ENCODE data around the gene GINS3. TPM values are rescaled to one million over a fixed set of nuclear protein-coding genes. Genes with fewer than 3 reads are reported as not detected.
A peak's percentile ranks its signal among the peaks of the same experiment; 100 is the strongest.

The GINS3 gene
- total RNA-seq, 1 experiment from 2014 or later, result 7.3 TPM

- TF ChIP-seq FOXP1 (CRISPR knock-in tag; IDR thresholded peaks at IDR 0.05; ENCODE audit: borderline replicate concordance) (peak; percentile 88; the same call in 1 of the 2 replicates), TEAD1 (CRISPR knock-in tag; IDR thresholded peaks at IDR 0.05) (0 out of 2 replicates have a peak, but pooled peaks have one; percentile 77), ZNF281 (CRISPR knock-in tag; IDR thresholded peaks at IDR 0.05) (peak; percentile 46), ZBTB43 (CRISPR knock-in tag; IDR thresholded peaks at IDR 0.05) (no peak), IRF1 (CRISPR knock-in tag; IDR thresholded peaks at IDR 0.05) (no peak; the same call in 1 of the 2 replicates), ZNF671 (CRISPR knock-in tag; IDR thresholded peaks at IDR 0.05) (no peak), HMGA2 (CRISPR knock-in tag; IDR thresholded peaks at IDR 0.05) (no peak), TCF7 (CRISPR knock-in tag; IDR thresholded peaks at IDR 0.05; ENCODE audit: low read depth) (no peak), ZNF232 (CRISPR knock-in tag; IDR thresholded peaks at IDR 0.05) (peak; percentile 93), ATF1 (CRISPR knock-in tag; IDR thresholded peaks at IDR 0.05) (no peak), TEAD4 (CRISPR knock-in tag; IDR thresholded peaks at IDR 0.05) (no peak), E2F4 (CRISPR knock-in tag; IDR thresholded peaks at IDR 0.05; ENCODE audit: borderline replicate concordance, low read depth) (peak; percentile 96), TP53 (CRISPR knock-in tag; IDR thresholded peaks at IDR 0.05) (peak; percentile 79; the same call in 1 of the 2 replicates), CDX4 (CRISPR knock-in tag; IDR thresholded peaks at IDR 0.05; ENCODE audit: borderline replicate concordance) (no peak), ZNF263 (CRISPR knock-in tag; IDR thresholded peaks at IDR 0.05; ENCODE audit: low read depth) (no peak), ZSCAN18 (CRISPR knock-in tag; IDR thresholded peaks at IDR 0.05) (no peak), ZNF416 (CRISPR knock-in tag; IDR thresholded peaks at IDR 0.05) (no peak), SMAD3 (CRISPR knock-in tag; IDR thresholded peaks at IDR 0.05; ENCODE audit: borderline replicate concordance) (peak; percentile 77; the same call in 1 of the 2 replicates), JAZF1 (CRISPR knock-in tag; IDR thresholded peaks at IDR 0.05) (no peak), ATF6 (CRISPR knock-in tag; IDR thresholded peaks at IDR 0.05) (no peak; the same call in 1 of the 2 replicates), IRF2 (CRISPR knock-in tag; IDR thresholded peaks at IDR 0.05; ENCODE audit: borderline replicate concordance, low read depth) (no peak), ZNF423 (CRISPR knock-in tag; IDR thresholded peaks at IDR 0.05) (peak; percentile 12; the same call in 1 of the 2 replicates), GABPB1 (CRISPR knock-in tag; IDR thresholded peaks at IDR 0.05) (peak; percentile 66), FOXJ3 (CRISPR knock-in tag; IDR thresholded peaks at IDR 0.05; ENCODE audit: borderline replicate concordance) (no peak), MAX (CRISPR knock-in tag; IDR thresholded peaks at IDR 0.05) (peak; percentile 97), ZNF219 (CRISPR knock-in tag; IDR thresholded peaks at IDR 0.05; ENCODE audit: borderline replicate concordance) (no peak), SMAD4 (CRISPR knock-in tag; IDR thresholded peaks at IDR 0.05) (no peak)
Measured at GRCh38 chr16:58392215-58393137, at the start of gene GINS3 (continued).
